Measurements from ENCODE around the gene PROZ.

Gene PROZ

GRCh38 chr13:113126265-113127150 is 31.9 kb upstream of the PROZ start:
- TF ChIP-seq CTCF (IDR thresholded peaks at IDR 0.05; ENCODE audit: low read depth, low read length), result no peak
- no peak overlapping the region for H3K4me3 ChIP-seq (ENCODE audit: low read depth, low read length)

GRCh38 chr13:113129480-113129879 is 29.0 kb upstream of the PROZ start:
- H3K4me3 ChIP-seq (ENCODE audit: low read depth, low read length), result no peak overlapping the region
- no peak for TF ChIP-seq CTCF (IDR thresholded peaks at IDR 0.05; ENCODE audit: low read depth, low read length)

- no peak overlapping the region for H3K4me3 ChIP-seq (ENCODE audit: low read depth, low read length)
- TF ChIP-seq CTCF (IDR thresholded peaks at IDR 0.05; ENCODE audit: low read depth, low read length), result no peak
These were observed 28.3 kb upstream of the PROZ start for GRCh38 chr13:113129921-113130750.

- TF ChIP-seq CTCF (IDR thresholded peaks at IDR 0.05; ENCODE audit: low read depth, low read length), result no peak
- H3K4me3 ChIP-seq (ENCODE audit: low read depth, low read length), result no peak overlapping the region
These were observed 23.1 kb upstream of the PROZ start for GRCh38 chr13:113135281-113135760.

- no peak for TF ChIP-seq CTCF (IDR thresholded peaks at IDR 0.05; ENCODE audit: low read depth, low read length)
- no peak overlapping the region for H3K4me3 ChIP-seq (ENCODE audit: low read depth, low read length)
These were observed 20.7 kb upstream of the PROZ start for GRCh38 chr13:113137691-113138298.

GRCh38 chr13:113138792-113139551 is 19.5 kb upstream of the PROZ start:
- no peak for TF ChIP-seq CTCF (IDR thresholded peaks at IDR 0.05; ENCODE audit: low read depth, low read length)
- no peak overlapping the region for H3K4me3 ChIP-seq (ENCODE audit: low read depth, low read length)

Measured in WI38 (cell line).